PC-3 (cell line): ENCODE measurements around the gene FGD5. TPM values are rescaled to one million over a fixed set of nuclear protein-coding genes. Genes with fewer than 3 reads are reported as not detected.

Experiments
- ATAC-seq: fragments of 200-7000 bp; cut with Tn5 transposase; 2 replicates; pipeline ENCODE4 v1.9.1; 2020; ENCODE audit warnings: mild to moderate bottlenecking, moderate library complexity
- BruUV-seq: library from RNA; stranded (reverse); fragments of 400-500 nt; replicated peaks from 2 replicates; lab custom pipeline; 2021; lab: Mats Ljungman, UMichigan
- CTCF ChIA-PET: fragments of 300-600 bp; sonication (Branson Sonifier 250); formaldehyde crosslinking; loops from one replicate; lab custom pipeline; 2022; ENCODE audit warnings: antibody characterized with exemption; lab: Charles Lee
- POLR2A ChIA-PET: fragments of 300-600 bp; sonication (Branson Sonifier 250); formaldehyde crosslinking; loops from one replicate; lab custom pipeline; 2022; ENCODE audit warnings: antibody characterized with exemption; ENCODE audit not compliant: unreplicated experiment; lab: Charles Lee
- DNase-seq: peaks from one replicate; pipeline ENCODE4 v3.0.0-alpha.2; 2015
- H2AFZ ChIP-seq: fragments of 300-600 bp; sonication (generic); 2 replicates; pipeline ENCODE4 v1.6.0; 2016; ENCODE audit warnings: antibody characterized with exemption, low read length
- H3F3A ChIP-seq: fragments of 300-600 bp; sonication (generic); one replicate; pipeline ENCODE4 v1.6.0; 2017; ENCODE audit warnings: antibody characterized with exemption, low read length, control low read depth, mild to moderate bottlenecking; ENCODE audit not compliant: unreplicated experiment
- H3K27ac ChIP-seq: fragments of 300-600 bp; sonication (generic); 2 replicates; pipeline ENCODE4 v1.5.1; 2016; ENCODE audit warnings: mild to moderate bottlenecking, low read length
- H3K27me3 ChIP-seq: fragments of 300-600 bp; sonication (generic); 2 replicates; pipeline ENCODE4 v1.6.1; 2016; ENCODE audit warnings: low read length, mixed read lengths
- H3K36me3 ChIP-seq: fragments of 300-600 bp; sonication (generic); 2 replicates; pipeline ENCODE4 v1.6.1; 2016; ENCODE audit warnings: low read depth, mixed run types, low read length, mixed read lengths
- H3K4me1 ChIP-seq: fragments of 300-600 bp; sonication (generic); 2 replicates; pipeline ENCODE4 v1.5.1; 2016; ENCODE audit warnings: low read length; ENCODE audit not compliant: insufficient read depth
- H3K4me2 ChIP-seq: fragments of 300-600 bp; sonication (generic); 2 replicates; pipeline ENCODE4 v1.6.0; 2016; ENCODE audit warnings: low read length
- H3K4me3 ChIP-seq: fragments of 300-600 bp; sonication (generic); 2 replicates; pipeline ENCODE4 v1.5.1; 2016; ENCODE audit warnings: mild to moderate bottlenecking, low read length, mixed read lengths
- H3K79me2 ChIP-seq: fragments of 300-600 bp; sonication (generic); 2 replicates; pipeline ENCODE4 v1.6.1; 2017; ENCODE audit warnings: low read length, mixed read lengths
- H3K9ac ChIP-seq: fragments of 300-600 bp; sonication (generic); 2 replicates; pipeline ENCODE4 v1.6.0; 2016; ENCODE audit warnings: mild to moderate bottlenecking, low read length
- H3K9me2 ChIP-seq: fragments of 300-600 bp; sonication (generic); replicated peaks from 2 replicates; pipeline ENCODE4 v1.6.1; 2016; ENCODE audit warnings: mixed run types, low read length, mixed read lengths
- H3K9me3 ChIP-seq: fragments of 300-600 bp; sonication (generic); 2 replicates; pipeline ENCODE4 v1.6.1; 2016; ENCODE audit warnings: low read length, mixed read lengths
- H4K20me1 ChIP-seq: fragments of 300-600 bp; sonication (generic); 2 replicates; pipeline ENCODE4 v1.6.1; 2016; ENCODE audit warnings: low read length, mixed read lengths
- EZH2 ChIP-seq: fragments of 300-600 bp; sonication (generic); IDR thresholded peaks from one replicate; pipeline ENCODE4 v1.6.1; 2017; ENCODE audit warnings: antibody characterized with exemption, mild to moderate bottlenecking, low read length; ENCODE audit not compliant: unreplicated experiment
- EZH2phosphoT487 ChIP-seq: fragments of 300-600 bp; sonication (generic); IDR thresholded peaks from 2 replicates; pipeline ENCODE4 v1.6.1; 2018; ENCODE audit warnings: mild to moderate bottlenecking, antibody characterized with exemption, low read length, borderline replicate concordance
- intact Hi-C: fragments of 100-400 bp; cut with micrococcal nuclease; formaldehyde crosslinking; loops from 2 replicates; pipeline ENCODE4 v1.9.0; 2023
- total RNA-seq: library from RNA; depleted of rRNA; stranded (reverse); fragments of >200 nt; gene quantifications from 2 replicates; pipeline ENCODE4 v1.2.3, GENCODE V29; 2014
- TF ChIP-seq, protein P1 (sequence below): fragments of 300-600 bp; sonication (generic); conservative IDR thresholded peaks from 2 replicates; pipeline ENCODE4 v1.5.1; 2017; ENCODE audit warnings: antibody characterized with exemption, low read depth, mild to moderate bottlenecking, low read length

FGD5 gene
- total RNA-seq, 1 experiment from 2014 or later: not detected

DNA sequence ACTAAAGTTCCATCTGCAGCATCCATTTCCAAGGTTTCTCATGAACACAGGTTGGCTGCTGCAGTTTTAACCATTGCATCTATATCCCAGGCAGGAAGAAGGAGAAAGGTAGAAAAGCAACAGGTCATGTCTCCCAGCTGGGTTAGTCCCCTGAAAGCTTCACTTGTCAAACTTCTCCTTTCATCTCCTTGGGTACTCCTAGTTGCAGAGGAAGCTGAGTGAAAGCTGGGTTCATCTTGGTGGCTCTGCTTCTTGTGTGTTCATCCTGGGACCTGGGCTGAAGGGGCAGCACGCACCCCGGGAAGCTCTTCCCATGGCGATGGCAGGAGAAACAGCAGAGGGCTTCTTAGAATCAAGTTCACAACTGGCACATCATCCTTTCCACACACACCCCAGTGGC is 67.3 kb downstream of the FGD5 start:
- no peaks in the 10 kb centered on the region for H3K79me2 ChIP-seq
- no peaks in the 10 kb centered on the region for H4K20me1 ChIP-seq
- H3K4me3 ChIP-seq: no peak overlapping the region
- no peak for ATAC-seq
- H3K9me3 ChIP-seq: no peaks in the 10 kb centered on the region
- peaks cover 62% of the 10 kb centered on the region for H3K27me3 ChIP-seq
- no peak overlapping the region for H2AFZ ChIP-seq
- no peak for DNase-seq
- no peaks in the 10 kb centered on the region for H3F3A ChIP-seq
- no peak for TF ChIP-seq EZH2phosphoT487
- TF ChIP-seq, protein P1, sequence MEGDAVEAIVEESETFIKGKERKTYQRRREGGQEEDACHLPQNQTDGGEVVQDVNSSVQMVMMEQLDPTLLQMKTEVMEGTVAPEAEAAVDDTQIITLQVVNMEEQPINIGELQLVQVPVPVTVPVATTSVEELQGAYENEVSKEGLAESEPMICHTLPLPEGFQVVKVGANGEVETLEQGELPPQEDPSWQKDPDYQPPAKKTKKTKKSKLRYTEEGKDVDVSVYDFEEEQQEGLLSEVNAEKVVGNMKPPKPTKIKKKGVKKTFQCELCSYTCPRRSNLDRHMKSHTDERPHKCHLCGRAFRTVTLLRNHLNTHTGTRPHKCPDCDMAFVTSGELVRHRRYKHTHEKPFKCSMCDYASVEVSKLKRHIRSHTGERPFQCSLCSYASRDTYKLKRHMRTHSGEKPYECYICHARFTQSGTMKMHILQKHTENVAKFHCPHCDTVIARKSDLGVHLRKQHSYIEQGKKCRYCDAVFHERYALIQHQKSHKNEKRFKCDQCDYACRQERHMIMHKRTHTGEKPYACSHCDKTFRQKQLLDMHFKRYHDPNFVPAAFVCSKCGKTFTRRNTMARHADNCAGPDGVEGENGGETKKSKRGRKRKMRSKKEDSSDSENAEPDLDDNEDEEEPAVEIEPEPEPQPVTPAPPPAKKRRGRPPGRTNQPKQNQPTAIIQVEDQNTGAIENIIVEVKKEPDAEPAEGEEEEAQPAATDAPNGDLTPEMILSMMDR: no peak
- no peak for TF ChIP-seq EZH2
- no peak overlapping the region for H3K27ac ChIP-seq
- ChIA-PET CTCF (no interaction called here), POLR2A (no interaction called here)
- no peak overlapping the region for H3K9ac ChIP-seq
- no peak overlapping the region for H3K4me2 ChIP-seq
- no peaks in the 10 kb centered on the region for H3K9me2 ChIP-seq
- BruUV-seq: no TSS peak
- H3K36me3 ChIP-seq: no peaks in the 10 kb centered on the region
- intact Hi-C loops: no loop called here
- H3K4me1 ChIP-seq: no peaks in the 10 kb centered on the region

DNA sequence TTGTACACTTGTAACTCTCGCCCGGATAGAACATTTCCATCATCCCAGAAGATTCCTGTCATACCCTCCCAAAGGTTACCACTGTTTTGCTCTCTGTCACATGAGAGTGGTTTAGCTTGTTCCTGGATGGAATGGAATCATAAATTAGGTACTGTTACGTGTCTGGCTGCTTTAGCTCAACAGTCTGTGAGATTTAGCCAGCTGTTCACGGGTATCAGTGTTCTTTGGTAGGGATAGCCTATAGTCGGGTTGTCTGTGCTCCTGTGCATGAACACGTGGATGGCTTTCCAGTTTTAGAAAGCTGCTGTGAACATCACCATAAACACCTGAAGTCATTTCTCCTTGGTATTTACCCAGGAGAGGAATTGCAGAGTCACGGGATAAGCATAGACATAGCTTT is 70.4 kb downstream of the FGD5 start:
- Histone ChIP-seq H3K27ac (no peak overlapping the region), H3K9ac (no peak overlapping the region), H3K27me3 (peaks cover 63% of the 10 kb centered on the region), H3K4me1 (no peaks in the 10 kb centered on the region), H3K4me3 (no peak overlapping the region), H3K4me2 (no peak overlapping the region), H3K79me2 (no peaks in the 10 kb centered on the region), H4K20me1 (no peaks in the 10 kb centered on the region), H3F3A (no peaks in the 10 kb centered on the region), H3K36me3 (no peaks in the 10 kb centered on the region), H3K9me2 (no peaks in the 10 kb centered on the region), H3K9me3 (no peaks in the 10 kb centered on the region), H2AFZ (no peak overlapping the region)
- ATAC-seq (no peak), DNase-seq (no peak)
- BruUV-seq: no TSS peak
- intact Hi-C loops: no loop called here
- ChIA-PET POLR2A (no interaction called here), CTCF (interaction anchor here (0.6 kb wide), 1 partner anchor 216 kb away, joined by 3 read pairs; no protein-coding TSS in a partner anchor)
- TF ChIP-seq EZH2phosphoT487 (no peak), EZH2 (no peak)
- TF ChIP-seq, protein P1: no peak

DNA sequence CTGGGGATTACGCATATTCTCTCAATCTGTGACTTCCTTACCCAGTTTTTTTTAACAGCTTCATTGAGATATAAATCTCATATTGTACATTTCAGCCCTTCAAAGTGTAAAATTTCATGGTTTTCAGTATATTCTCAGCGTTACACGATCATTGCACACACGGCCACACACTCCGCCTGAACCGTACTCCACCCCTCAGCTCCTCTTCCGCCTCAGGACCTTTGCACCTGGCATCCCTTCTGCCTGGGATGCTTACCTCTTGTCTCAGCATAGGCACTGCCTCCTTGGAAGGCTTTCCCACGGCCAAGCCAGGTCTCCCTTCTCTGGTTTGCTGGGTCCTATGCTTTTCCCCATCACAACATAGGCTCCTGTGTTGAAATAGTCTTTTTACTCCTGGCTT is 71.2 kb downstream of the FGD5 start:
- TF ChIP-seq EZH2 (no peak), EZH2phosphoT487 (no peak)
- TF ChIP-seq, protein P1: no peak
- H3F3A ChIP-seq: no peaks in the 10 kb centered on the region
- H3K9ac ChIP-seq: no peak overlapping the region
- no peak for ATAC-seq
- no peaks in the 10 kb centered on the region for H3K9me2 ChIP-seq
- H3K36me3 ChIP-seq: no peaks in the 10 kb centered on the region
- H3K79me2 ChIP-seq: no peaks in the 10 kb centered on the region
- DNase-seq: no peak
- no peak overlapping the region for H3K4me2 ChIP-seq
- intact Hi-C loops: no loop called here
- POLR2A ChIA-PET: no interaction called here
- no peaks in the 10 kb centered on the region for H4K20me1 ChIP-seq
- no peak overlapping the region for H3K27ac ChIP-seq
- BruUV-seq: no TSS peak
- H3K27me3 ChIP-seq: peaks cover 64% of the 10 kb centered on the region
- no peaks in the 10 kb centered on the region for H3K9me3 ChIP-seq
- no peak overlapping the region for H2AFZ ChIP-seq
- CTCF ChIA-PET: interaction anchor here (0.6 kb wide), 1 partner anchor 26 kb away, joined by 4 read pairs; no protein-coding TSS in a partner anchor
- no peak overlapping the region for H3K4me3 ChIP-seq
- H3K4me1 ChIP-seq: no peaks in the 10 kb centered on the region
